Activated CD4-positive, alpha-beta memory T cell treated with anti-CD3 and anti-CD28 coated beads, Interleukin-2, amount 10 ng/mL, durations not matched to agents 7 days and 5 days (primary cell): ENCODE measurements around the gene PPFIA3. TPM values are rescaled to one million over a fixed set of nuclear protein-coding genes. Genes with fewer than 3 reads are reported as not detected.
A peak's percentile ranks its signal among the peaks of the same experiment; 100 is the strongest.
"Not testable (repeated sequence)": the region's sequence is repeated elsewhere in the genome, so short reads cannot be mapped to it uniquely, and the experiment has no call there.

Experiments used
- CTCF ChIA-PET: fragments of 350-600 bp; sonication (Branson Sonifier 250); formaldehyde crosslinking; loops from one replicate; lab custom pipeline; 2021; ENCODE audit warnings: antibody characterized with exemption, inconsistent platforms; lab: Charles Lee
- POLR2A ChIA-PET: fragments of 350-600 bp; sonication (Branson Sonifier 250); formaldehyde crosslinking; loops from one replicate; lab custom pipeline; 2021; ENCODE audit warnings: antibody characterized with exemption; lab: Charles Lee
- DNase-seq: peaks from one replicate; pipeline ENCODE4 v3.0.0-alpha.2; 2020
- H3K27ac Mint-ChIP-seq: one replicate; pipeline ENCODE4 v1.8.0; 2021; ENCODE audit warnings: mild to moderate bottlenecking, mixed read lengths
- H3K27me3 Mint-ChIP-seq: one replicate; pipeline ENCODE4 v1.8.0; 2021; ENCODE audit warnings: mixed read lengths
- H3K36me3 Mint-ChIP-seq: one replicate; pipeline ENCODE4 v1.8.0; 2021; ENCODE audit warnings: low read depth, mixed read lengths
- H3K4me1 Mint-ChIP-seq: one replicate; pipeline ENCODE4 v1.8.0; 2021; ENCODE audit warnings: mixed read lengths
- H3K4me3 Mint-ChIP-seq: one replicate; pipeline ENCODE4 v1.8.0; 2021; ENCODE audit warnings: mild to moderate bottlenecking, mixed read lengths
- H3K9me3 Mint-ChIP-seq: one replicate; pipeline ENCODE4 v1.8.0; 2021; ENCODE audit warnings: mixed read lengths
- total RNA-seq, 2 experiments: library from RNA; stranded (reverse); gene quantifications; one replicate each; pipeline ENCODE4 v1.2.3, GENCODE V29; 2021

Gene PPFIA3
- total RNA-seq, result 1 to 10 TPM; 2.6 TPM

DNA sequence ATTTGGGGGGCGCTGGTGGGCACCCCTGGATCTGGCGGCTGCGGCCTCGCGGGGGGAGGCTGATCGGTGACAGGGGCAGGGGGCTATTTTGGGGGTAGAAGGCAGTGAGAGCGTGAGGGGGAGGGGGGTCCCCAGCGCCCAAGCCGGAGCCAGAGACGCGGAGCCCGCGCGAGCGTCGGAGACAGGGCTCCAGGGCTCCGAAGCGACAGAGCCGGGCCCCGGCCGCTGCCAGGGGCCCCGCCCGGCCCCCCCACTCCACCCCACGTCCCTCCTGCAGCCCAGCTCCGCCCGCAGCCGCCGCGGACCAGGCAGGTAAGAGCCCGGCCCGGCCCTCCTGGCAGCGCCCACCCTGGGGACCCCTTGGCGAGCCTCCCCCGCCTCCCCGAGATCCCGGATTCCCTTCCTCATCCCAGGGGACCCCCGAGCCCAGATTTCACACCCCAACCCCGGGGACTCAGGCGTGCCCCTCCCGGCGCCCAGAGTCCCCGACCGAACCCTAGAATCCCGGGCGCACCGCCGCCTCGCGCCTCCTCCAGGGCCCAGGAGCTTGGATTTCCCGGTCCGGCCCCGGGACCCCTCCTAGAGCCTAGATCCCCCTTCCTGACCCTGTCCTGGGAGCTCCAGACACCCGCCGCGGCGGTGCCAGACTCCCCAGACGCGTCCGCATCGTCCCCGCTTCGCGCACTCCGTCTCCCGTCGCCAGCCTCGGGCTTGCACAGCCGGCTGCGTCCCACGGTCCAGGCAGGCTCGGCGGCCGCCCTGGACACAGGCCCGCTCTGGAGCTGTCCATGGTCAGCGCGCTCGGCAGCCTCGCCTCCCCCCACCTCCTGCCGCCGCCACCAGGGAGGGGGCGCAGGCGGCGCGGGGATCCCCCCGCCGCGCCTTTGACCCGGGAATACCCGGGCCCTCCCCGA lies at the start of gene PPFIA3:
Gene PPFIA3 (plus strand): TSS at position 134 of the 914 bp plus-strand sequence. CDS start 8,330 bp downstream, outside the sequence.
- peak within 1 kb of the TSS; percentile 76 for H3K4me3 Mint-ChIP-seq
- ChIA-PET CTCF (interaction anchor here (1.8 kb wide), 1 partner anchor 80 kb away, joined by 6 read pairs; no protein-coding TSS in a partner anchor), POLR2A (interaction anchor here (0.7 to 1.2 kb wide), 3 partner anchors 8 to 10 kb away, joined by 3 to 4 read pairs (median 3); no protein-coding TSS in a partner anchor)
- peaks cover 22% of the 10 kb centered on the region for H3K27me3 Mint-ChIP-seq
- peaks cover 4% of the 10 kb centered on the region for H3K36me3 Mint-ChIP-seq
- H3K27ac Mint-ChIP-seq, result peak within 1 kb of the TSS; percentile 75
- DNase-seq, result no peak
- peaks cover 35% of the 10 kb centered on the region for H3K4me1 Mint-ChIP-seq
- H3K9me3 Mint-ChIP-seq, result no peaks in the 10 kb centered on the region

- no peak overlapping the region for H3K4me3 Mint-ChIP-seq
- no peak overlapping the region for H3K27ac Mint-ChIP-seq
- H3K9me3 Mint-ChIP-seq, result no peaks in the 10 kb centered on the region
- POLR2A ChIA-PET, result interaction anchor here (1.5 kb wide), 1 partner anchor 12 kb away, joined by 3 read pairs; no protein-coding TSS in a partner anchor
- H3K36me3 Mint-ChIP-seq, result peaks cover 2% of the 10 kb centered on the region
- H3K27me3 Mint-ChIP-seq, result peaks cover 68% of the 10 kb centered on the region
- no peak for DNase-seq
- peaks cover 7% of the 10 kb centered on the region for H3K4me1 Mint-ChIP-seq
- CTCF ChIA-PET, result interaction anchor here (1.6 kb wide), 1 partner anchor 28 kb away, joined by 10 read pairs; no protein-coding TSS in a partner anchor
Observed at GRCh38 chr19:49070416-49070815, 48.9 kb upstream of the PPFIA3 start.

GRCh38 chr19:49071860-49072547 lies 47.3 kb upstream of the PPFIA3 start:
- Mint-ChIP-seq H3K9me3 (no peaks in the 10 kb centered on the region), H3K4me1 (peaks cover 7% of the 10 kb centered on the region), H3K4me3 (no peak overlapping the region), H3K27ac (no peak overlapping the region), H3K27me3 (peaks cover 53% of the 10 kb centered on the region), H3K36me3 (peaks cover 2% of the 10 kb centered on the region)
- DNase-seq, result no peak
- ChIA-PET CTCF (interaction anchor here (1.2 kb wide), 1 partner anchor 34 kb away, joined by 3 read pairs; no protein-coding TSS in a partner anchor), POLR2A (no interaction called here)

- peak overlapping the region; percentile 12 for H3K27ac Mint-ChIP-seq
Observed at GRCh38 chr19:49073514-49074378, 45.6 kb upstream of the PPFIA3 start.

DNA sequence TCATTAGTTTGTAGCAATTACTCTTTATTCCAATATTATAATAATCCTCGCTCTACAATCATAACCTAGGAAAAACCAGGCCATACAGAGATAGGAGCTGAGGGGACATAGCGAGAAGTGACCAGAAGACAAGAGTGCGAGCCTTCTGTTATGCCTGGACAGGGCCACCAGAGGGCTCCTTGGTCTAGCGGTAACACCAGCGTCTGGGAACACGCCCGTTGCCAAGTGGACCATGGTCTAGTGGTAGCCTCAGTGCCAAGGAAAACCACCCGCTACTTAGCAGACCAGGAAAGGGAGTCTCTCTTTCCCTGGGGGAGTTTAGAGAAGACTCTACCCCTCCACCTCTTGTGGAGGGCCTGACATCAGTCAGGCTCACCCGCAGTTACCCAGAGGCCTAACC lies 44.5 kb upstream of the PPFIA3 start:
- peaks cover 33% of the 10 kb centered on the region for H3K27me3 Mint-ChIP-seq
- CTCF ChIA-PET, result interaction anchor here (1.1 to 1.3 kb wide), 2 partner anchors 75 to 124 kb away, joined by 4 to 5 read pairs; no protein-coding TSS in a partner anchor
- H3K36me3 Mint-ChIP-seq, H3K9me3 Mint-ChIP-seq, H3K4me3 Mint-ChIP-seq, H3K27ac Mint-ChIP-seq, H3K4me1 Mint-ChIP-seq, POLR2A ChIA-PET: not testable (repeated sequence)
- peak; percentile 33 for DNase-seq

More at GRCh38 chr19:49073514-49074378, 45.6 kb upstream of the PPFIA3 start:
- DNase-seq, result no peak
- Mint-ChIP-seq H3K27me3 (peaks cover 43% of the 10 kb centered on the region), H3K4me1 (peaks cover 7% of the 10 kb centered on the region), H3K4me3 (no peak overlapping the region), H3K36me3 (peaks cover 2% of the 10 kb centered on the region), H3K9me3 (no peaks in the 10 kb centered on the region)
- ChIA-PET CTCF (interaction anchor here (0.6 to 1.1 kb wide), 3 partner anchors 74 to 80 kb away, joined by 3 to 5 read pairs (median 3); partner anchors contain the start of genes GYS1 and RUVBL2), POLR2A (no interaction called here)

GRCh38 chr19:49080392-49080791 lies 39.0 kb upstream of the PPFIA3 start:
- Mint-ChIP-seq H3K27ac (no peak overlapping the region), H3K4me1 (peaks cover 11% of the 10 kb centered on the region), H3K27me3 (peaks cover 2% of the 10 kb centered on the region), H3K9me3 (no peaks in the 10 kb centered on the region), H3K36me3 (peaks cover 3% of the 10 kb centered on the region), H3K4me3 (no peak overlapping the region)
- no peak for DNase-seq
- ChIA-PET POLR2A (no interaction called here), CTCF (no interaction called here)

DNA sequence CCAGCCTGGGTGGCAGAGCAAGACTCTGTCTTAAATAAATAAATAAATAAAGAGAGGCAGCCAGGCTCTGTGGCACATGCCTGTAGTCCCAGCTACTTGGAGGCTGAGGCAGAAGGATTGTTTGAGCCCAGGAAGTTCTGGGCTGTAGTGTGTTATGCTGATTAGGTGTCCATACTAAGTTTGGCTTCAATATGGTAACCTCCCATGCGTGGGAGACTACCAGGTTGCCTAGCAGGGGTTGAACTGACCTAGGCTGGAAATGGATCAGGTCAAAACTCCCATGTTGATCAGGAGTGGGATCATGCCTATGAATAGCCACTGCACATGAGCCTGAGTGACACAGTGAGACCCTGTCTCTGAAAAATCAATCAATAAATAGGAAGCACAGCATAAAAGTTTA lies 38.1 kb upstream of the PPFIA3 start:
- H3K4me3 Mint-ChIP-seq, result no peak overlapping the region
- peaks cover 2% of the 10 kb centered on the region for H3K27me3 Mint-ChIP-seq
- no peak for DNase-seq
- H3K36me3 Mint-ChIP-seq, result peaks cover 8% of the 10 kb centered on the region
- no peak overlapping the region for H3K27ac Mint-ChIP-seq
- CTCF ChIA-PET, result interaction anchor here (1.4 kb wide), 1 partner anchor 88 kb away, joined by 3 read pairs; the partner anchor contains the start of gene RUVBL2
- no peaks in the 10 kb centered on the region for H3K9me3 Mint-ChIP-seq
- POLR2A ChIA-PET, result no interaction called here
- H3K4me1 Mint-ChIP-seq, result peaks cover 15% of the 10 kb centered on the region

GRCh38 chr19:49084206-49085019 lies 34.9 kb upstream of the PPFIA3 start:
- CTCF ChIA-PET, result interaction anchor here (0.7 kb wide), 1 partner anchor 281 kb away, joined by 3 read pairs; no protein-coding TSS in a partner anchor
- Mint-ChIP-seq H3K4me3 (peak overlapping the region; percentile 96), H3K36me3 (peaks cover 29% of the 10 kb centered on the region), H3K27ac (peak overlapping the region; percentile 71), H3K9me3 (no peaks in the 10 kb centered on the region), H3K27me3 (peaks cover 2% of the 10 kb centered on the region), H3K4me1 (peaks cover 38% of the 10 kb centered on the region)
- DNase-seq, result no peak
- POLR2A ChIA-PET, result interaction anchor here (1.0 kb wide), 1 partner anchor 13 kb away, joined by 3 read pairs; no protein-coding TSS in a partner anchor

- Mint-ChIP-seq H3K4me1 (peaks cover 38% of the 10 kb centered on the region), H3K4me3 (peak within 1 kb of the TSS; percentile 96), H3K9me3 (no peaks in the 10 kb centered on the region), H3K36me3 (peaks cover 31% of the 10 kb centered on the region), H3K27me3 (peaks cover under 1% of the 10 kb centered on the region), H3K27ac (peak within 1 kb of the TSS; percentile 71)
- CTCF ChIA-PET, result interaction anchor here (0.9 to 3.9 kb wide), 2 partner anchors 13 to 28 kb away, joined by 3 to 35 read pairs; no protein-coding TSS in a partner anchor
- POLR2A ChIA-PET, result interaction anchor here (1.3 kb wide), 1 partner anchor 28 kb away, joined by 4 read pairs; no protein-coding TSS in a partner anchor
- peak; percentile 99 for DNase-seq
Observed at GRCh38 chr19:49085020-49085867, 34.1 kb upstream of the PPFIA3 start, which contains the start of gene SNRNP70. Gene SNRNP70 (plus strand): TSS chr19:49085451. CDS start chr19:49086415, 964 bp downstream.

DNA sequence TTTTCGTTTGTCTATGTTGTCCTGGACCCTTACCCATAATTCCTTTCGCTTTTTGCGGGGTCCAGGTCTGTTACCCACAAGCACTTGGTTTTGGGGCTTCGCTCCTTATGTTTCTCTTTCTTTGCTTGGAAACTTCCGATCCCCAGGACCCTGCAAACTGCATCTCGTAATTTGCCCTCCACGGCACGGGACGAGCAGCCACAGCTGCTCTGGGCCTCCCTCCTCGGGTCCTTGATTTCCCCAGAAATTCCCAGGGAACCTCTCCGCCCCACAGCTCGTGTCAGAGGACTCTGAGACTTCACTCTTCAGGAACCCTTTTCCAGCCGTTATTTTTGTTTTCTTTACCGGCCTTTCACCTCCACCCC lies 33.5 kb upstream of the PPFIA3 start:
- Mint-ChIP-seq H3K4me1 (peaks cover 43% of the 10 kb centered on the region), H3K36me3 (peaks cover 37% of the 10 kb centered on the region), H3K9me3 (no peaks in the 10 kb centered on the region), H3K4me3 (peak overlapping the region; percentile 96), H3K27ac (peak overlapping the region; percentile 71), H3K27me3 (no peaks in the 10 kb centered on the region)
- POLR2A ChIA-PET, result interaction anchor here (1.3 to 1.5 kb wide), 2 partner anchors 12 to 27 kb away, joined by 4 read pairs; no protein-coding TSS in a partner anchor
- no peak for DNase-seq
- CTCF ChIA-PET, result interaction anchor here (0.9 to 3.9 kb wide), 2 partner anchors 12 to 28 kb away, joined by 3 to 35 read pairs; no protein-coding TSS in a partner anchor
